GM12878 (cell line): ENCODE data around the gene MIXL1. TPM values are rescaled to one million over a fixed set of nuclear protein-coding genes. Genes with fewer than 3 reads are reported as not detected.

Experiments used
- ATAC-seq: fragments of 200-7000 bp; cut with Tn5 transposase; 3 replicates; pipeline ENCODE4 v1.9.1; 2020; ENCODE audit warnings: mild to moderate bottlenecking, moderate library complexity
- Bru-seq: library from RNA; stranded (reverse); fragments of 400-500 nt; gene quantifications from one replicate; lab custom pipeline; 2021; lab: Mats Ljungman, UMichigan
- BruChase-seq, 2 experiments: library from RNA; stranded (reverse); fragments of 400-500 nt; gene quantifications; one replicate each; lab custom pipeline; 2021; lab: Mats Ljungman, UMichigan
- BruUV-seq: library from RNA; stranded (reverse); fragments of 400-500 nt; replicated peaks from 2 replicates; lab custom pipeline; 2021; lab: Mats Ljungman, UMichigan
- CTCF ChIA-PET: fragments of 300-600 bp; sonication (Branson Sonifier 250); formaldehyde crosslinking; extraction: SDS; loops from one replicate; lab custom pipeline; 2021; ENCODE audit warnings: inconsistent platforms; lab: Yijun Ruan, JAX
- POLR2A ChIA-PET: fragments of 350-600 bp; formaldehyde crosslinking; extraction: SDS; loops from one replicate; lab custom pipeline; 2021; ENCODE audit warnings: inconsistent platforms; lab: Charles Lee
- RAD21 ChIA-PET: fragments of 300-600 bp; sonication (Branson Sonifier 250); formaldehyde crosslinking; loops from one replicate; lab custom pipeline; 2023; ENCODE audit warnings: antibody characterized with exemption; ENCODE audit not compliant: unreplicated experiment; lab: Charles Lee
- SMC1A ChIA-PET: fragments of 300-600 bp; sonication (Branson Sonifier 250); formaldehyde crosslinking; loops from one replicate; lab custom pipeline; 2023; ENCODE audit not compliant: unreplicated experiment, uncharacterized antibody; lab: Charles Lee
- DNase-seq: peaks from one replicate; pipeline ENCODE4 v3.0.0-alpha.2; 2011; ENCODE audit warnings: low read depth, low spot score
- FAIRE-seq: peaks from 3 replicates; lab custom pipeline; 2011; peaks lifted over from hg19 to GRCh38; lab: Jason Lieb, UNC
- H2AFZ ChIP-seq: 2 replicates; pipeline ENCODE4 v1.6.0; 2011; ENCODE audit warnings: low read depth, low read length, control low read depth; ENCODE audit not compliant: control insufficient read depth
- H3K27ac ChIP-seq: 2 replicates; pipeline ENCODE4 v1.5.1; 2011; ENCODE audit warnings: control low read depth; ENCODE audit not compliant: control insufficient read depth, insufficient read depth
- H3K27me3 ChIP-seq, 2 experiments: replicated peaks in 1 of 2; 2 replicates each; pipeline versions ENCODE4 v1.6.0 to v1.6.1; 2011; ENCODE audit warnings: low read length in 1 of 2; ENCODE audit not compliant: control insufficient read depth in 2 of 2, insufficient read depth in 2 of 2
- H3K36me3 ChIP-seq, 2 experiments: 2 replicates each; pipeline ENCODE4 v1.5.1; 2011; ENCODE audit warnings: low read length in 1 of 2; ENCODE audit not compliant: control insufficient read depth in 2 of 2, insufficient read depth in 2 of 2
- H3K4me1 ChIP-seq: 2 replicates; pipeline ENCODE4 v1.6.1; 2011; ENCODE audit warnings: mild to moderate bottlenecking, low read length, moderate library complexity, mixed read lengths; ENCODE audit not compliant: control insufficient read depth, insufficient read depth
- H3K4me2 ChIP-seq: 2 replicates; pipeline ENCODE4 v1.6.0; 2011; ENCODE audit warnings: control low read depth; ENCODE audit not compliant: control insufficient read depth, insufficient read depth
- H3K4me3 ChIP-seq: fragments of 200-600 bp; sonication (generic); 2 replicates; pipeline ENCODE4 v1.5.1; 2016
- H3K79me2 ChIP-seq: 2 replicates; pipeline ENCODE4 v1.6.0; 2011; ENCODE audit warnings: low read length; ENCODE audit not compliant: control insufficient read depth, insufficient read depth
- H3K9ac ChIP-seq: 2 replicates; pipeline ENCODE4 v1.8.0; 2011; ENCODE audit warnings: low read length, control low read depth, mixed read lengths; ENCODE audit not compliant: control insufficient read depth, insufficient read depth
- H3K9me3 ChIP-seq: replicated peaks from 3 replicates; pipeline ENCODE4 v1.5.1; 2011; ENCODE audit warnings: mild to moderate bottlenecking, low read length; ENCODE audit not compliant: control insufficient read depth, insufficient read depth
- H4K20me1 ChIP-seq: 2 replicates; pipeline ENCODE4 v1.6.0; 2011; ENCODE audit not compliant: control insufficient read depth, insufficient read depth
- BHLHE40 ChIP-seq, 2 experiments: fragments of 450-650 bp in 1 of 2; IDR thresholded peaks; 2 replicates each; pipeline ENCODE4 v1.6.1; 2011 to 2017; ENCODE audit warnings: low read depth in 2 of 2, borderline replicate concordance in 1 of 2, improper control_type of control experiment in 1 of 2, low read length in 1 of 2, mild to moderate bottlenecking in 1 of 2
- EED ChIP-seq: sonication (generic); IDR thresholded peaks from 2 replicates; pipeline ENCODE4 v1.6.1; 2016; ENCODE audit warnings: antibody characterized with exemption, low read depth
- GATAD2B ChIP-seq: fragments of 450-650 bp; conservative IDR thresholded peaks from 2 replicates; pipeline ENCODE4 v1.6.1; 2017; ENCODE audit warnings: low read depth, mild to moderate bottlenecking, moderate library complexity
- WGBS: methylation state at CpG from one replicate; pipeline ENCODE4 v1.1.6; 2016; ENCODE audit warnings: low lambda C conversion rate; ENCODE audit not compliant: insufficient replicate concordance, insufficient coverage; ENCODE audit errors: missing lambda C conversion rate; 5-methylcytosine and 5-hydroxymethylcytosine counted together
- in situ Hi-C: fragments of 300-500 bp; cut with MboI; formaldehyde crosslinking; loops from 9 replicates; pipeline ENCODE4 v1.14.3; 2018; ENCODE audit warnings: mixed read lengths
- intact Hi-C: fragments of 100-400 bp; cut with micrococcal nuclease; formaldehyde crosslinking; loops from one replicate; pipeline ENCODE4 v1.14.2; 2022; ENCODE audit not compliant: unreplicated experiment
- long read RNA-seq, 2 experiments: library from polyadenylated mRNA; unstranded; transcript quantifications; one replicate each; pipeline ENCODE4 v2.0.0, GENCODE V29; 2019 to 2020
- polyA minus RNA-seq, 3 experiments: library from RNA; depleted of rRNA, polyadenylated mRNA; stranded (reverse); fragments of >200 nt; gene quantifications; 2 replicates each; pipeline ENCODE4 v1.2.3, GENCODE V29; 2011
- polyA plus RNA-seq, 11 experiments: library from polyadenylated mRNA; depleted of rRNA in 4 of 11; unstranded in 6 of 11; stranded (reverse) in 5 of 11; fragments of >200 nt; fragmentation: Nextera tagmentation in 4 of 11; fragmentation: Illumina TruSeq in 1 of 11; extraction: Ambion mirVana in 4 of 11; extraction: Trizol in 1 of 11; gene quantifications; 1 replicate in 1 of 11; 2 replicates in 10 of 11; pipeline versions ENCODE4 v1.2.1 to v1.2.3, GENCODE V29; 2011 to 2016; ENCODE audit warnings: inconsistent platforms in 2 of 11, missing spikeins in 2 of 11, low read depth in 1 of 11
- total RNA-seq, 4 experiments: library from RNA; depleted of rRNA in 3 of 4; stranded (reverse); fragments of >200 nt in 3 of 4; fragmentation: Illumina TruSeq in 1 of 4; extraction: Trizol in 1 of 4; gene quantifications; 2 replicates each; pipeline versions ENCODE4 v1.2.1 to v1.2.3, GENCODE V29; 2013 to 2021

The MIXL1 gene
- total RNA-seq (2013; cell fraction: nucleolus; rRNA removed), result not detected in 2 replicates
- 0.11 TPM in 2 replicates for total RNA-seq (2014; rRNA removed)
- total RNA-seq (2014; rRNA removed; fragmentation: Illumina TruSeq; extraction: Trizol), result 0.14 and 0.18 TPM in 2 replicates
- total RNA-seq (2021), result 0.23 and 0.40 TPM in 2 replicates
- 0.98 TPM for polyA plus RNA-seq (2011; ENCODE audit: low read depth)
- not detected in 2 replicates for polyA plus RNA-seq (2011; rRNA removed)
- 0.03 TPM in 1 of 2 replicates, not detected in the other for polyA plus RNA-seq (2011; cell fraction: cytosol; rRNA removed)
- not detected in 2 replicates for polyA plus RNA-seq (2011; cell fraction: nucleus; rRNA removed)
- 0.39 and 0.45 TPM in 2 replicates for polyA plus RNA-seq (2012)
- polyA plus RNA-seq (2014; fragmentation: Illumina TruSeq; extraction: Trizol), result 0.19 TPM in 1 of 2 replicates, not detected in the other
- under 1 TPM; 0.18 to 0.24 TPM for polyA plus RNA-seq (2014; fragmentation: Nextera tagmentation; extraction: Ambion mirVana)
- polyA plus RNA-seq (2014; rRNA removed), result 0.27 TPM in 1 of 2 replicates, not detected in the other
- under 1 TPM; 0.20 to 0.25 TPM for polyA plus RNA-seq (2016; fragmentation: Nextera tagmentation; extraction: Ambion mirVana)
- polyA minus RNA-seq (2011; rRNA and poly(A)+ RNA removed), result not detected in 2 replicates
- polyA minus RNA-seq (2011; cell fraction: cytosol; rRNA and poly(A)+ RNA removed), result not detected in 2 replicates
- not detected in 2 replicates for polyA minus RNA-seq (2011; cell fraction: nucleus; rRNA and poly(A)+ RNA removed)
- percentile 14 among the genes with signal in this experiment for Bru-seq, nascent RNA
- BruChase-seq, experiment 1, labeled RNA remaining after a 6-hour chase, result percentile 16 among the genes with signal in this experiment
- percentile 15 among the genes with signal in this experiment for BruChase-seq, experiment 2, labeled RNA remaining after a 2-hour chase
- long read RNA-seq, experiment 1, result 0 reads
- long read RNA-seq, experiment 2, result 0 reads

DNA sequence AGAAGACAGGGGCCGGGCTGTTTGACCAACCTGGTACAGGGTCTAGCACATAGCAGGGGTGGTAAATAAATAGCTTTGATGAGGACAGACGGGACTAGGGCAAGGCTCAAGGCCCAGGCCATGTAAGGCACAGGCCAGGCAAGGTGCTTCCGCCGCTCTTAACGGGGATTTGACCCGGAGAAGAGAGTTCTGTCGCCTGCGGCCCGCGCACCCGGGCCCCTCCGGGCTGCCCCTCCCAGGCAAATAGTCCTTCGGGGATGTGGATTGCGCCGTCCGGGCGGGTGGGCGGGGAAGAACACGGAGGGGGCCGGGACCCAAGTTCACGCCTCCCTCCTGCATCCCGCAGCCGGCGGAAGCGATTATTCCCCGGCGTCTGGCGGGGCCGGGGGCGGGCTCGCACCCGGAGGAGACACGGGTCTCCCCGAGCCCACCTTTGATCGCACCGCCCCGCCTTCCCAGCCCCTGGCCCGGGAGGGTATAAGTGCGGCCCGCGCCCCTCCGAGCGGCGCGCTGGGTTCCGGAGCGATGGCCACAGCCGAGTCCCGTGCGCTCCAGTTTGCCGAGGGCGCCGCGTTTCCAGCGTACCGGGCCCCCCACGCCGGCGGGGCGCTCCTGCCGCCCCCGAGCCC lies at the start of gene MIXL1:
Gene MIXL1, plus strand, starts transcription at position 508 of the 629 bp plus-strand sequence. Its CDS starts 18 bp downstream, at position 526.
- ChIA-PET RAD21 (interaction anchor here (0.6 to 1.5 kb wide), 2 partner anchors 39 to 97 kb away, joined by 3 to 6 read pairs; no protein-coding TSS in a partner anchor), POLR2A (no interaction called here), CTCF (interaction anchor here (0.9 to 1.4 kb wide), 2 partner anchors 23 to 98 kb away, joined by 3 to 5 read pairs; no protein-coding TSS in a partner anchor), SMC1A (interaction anchor here (1.3 kb wide), 1 partner anchor 202 kb away, joined by 3 read pairs; no protein-coding TSS in a partner anchor)
- 6% methylated on average over 36 of the region's 62 CpGs for WGBS
- DNase-seq (no peak), ATAC-seq (peak; percentile 45), FAIRE-seq (no peak)
- Histone ChIP-seq H3K4me1 (no peaks in the 10 kb centered on the region; the same call in 1 of the 2 replicates), H3K9ac (no peak within 1 kb of the TSS; the same call in 1 of the 2 replicates), H3K79me2 (no peaks in the 10 kb centered on the region), H3K9me3 (no peaks in the 10 kb centered on the region), H2AFZ (peak within 1 kb of the TSS; percentile 47), H4K20me1 (no peaks in the 10 kb centered on the region), H3K27ac (no peak within 1 kb of the TSS), H3K36me3 (no peaks in the 10 kb centered on the region), H3K4me2 (peak within 1 kb of the TSS; percentile 80), H3K27me3 (no peaks in the 10 kb centered on the region), H3K4me3 (peak within 1 kb of the TSS; percentile 70)
- intact Hi-C loops, result no loop called here
- BruUV-seq, result no TSS peak
- in situ Hi-C loops, result no loop called here
- 0 out of 2 replicates have a peak, but pooled peaks have one; percentile 8 for TF ChIP-seq GATAD2B
- TF ChIP-seq EED, result no peak
- peak in 1 of 2 experiments; percentile 63; a peak in 1 of 4 replicates for TF ChIP-seq BHLHE40 (IDR thresholded peaks at IDR 0.05; ENCODE audit: borderline replicate concordance in 1 of 2, low read depth in 2 of 2, low read length in 1 of 2)
